Stomach (tissue), 4 donors: Measurements from ENCODE around the gene ELP4.

ENCODE experiments used
- POLR2A ChIP-seq, 4 donors: fragments of 450-650 bp; IDR thresholded peaks; one replicate each; pipeline ENCODE4 v1.6.1; 2016; ENCODE audit warnings: antibody characterized with exemption in 4 of 4, control low read depth in 2 of 4, mild to moderate bottlenecking in 1 of 4, moderate library complexity in 1 of 4
- POLR2AphosphoS5 ChIP-seq, 3 donors: sonication (generic); formaldehyde crosslinking; IDR thresholded peaks; one replicate each; pipeline ENCODE4 v1.6.1; 2016; ENCODE audit warnings: antibody characterized with exemption in 3 of 3
- TF ChIP-seq, protein P1 (sequence below), 7 experiments: fragments of 450-650 bp in 4 of 7; fragments of 200-600 bp in 3 of 7; sonication (generic) in 3 of 7; IDR thresholded peaks; one replicate each; pipeline ENCODE4 v1.5.1; 2016 to 2019; ENCODE audit warnings: antibody characterized with exemption in 7 of 7, control low read depth in 2 of 7, mild to moderate bottlenecking in 1 of 7

DNA sequence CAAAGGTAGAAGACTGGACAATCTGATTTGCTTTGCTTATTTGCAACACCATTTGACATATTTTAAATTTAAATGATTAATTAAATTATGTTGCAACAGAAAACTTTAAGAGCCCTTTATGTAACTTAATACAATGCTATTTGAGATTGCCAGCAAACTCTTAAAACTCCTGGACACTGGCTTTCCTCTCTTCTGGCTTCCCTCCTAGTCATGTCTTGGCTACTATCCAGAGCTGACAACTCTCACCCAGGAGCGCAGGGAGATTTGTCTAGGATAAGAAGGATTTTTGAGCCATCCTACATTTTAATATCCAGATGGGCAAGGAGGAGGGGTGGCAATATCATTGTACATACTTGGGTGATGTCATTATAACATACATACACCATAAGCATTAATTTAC, 134.3 kb downstream of the ELP4 start:
- TF ChIP-seq, protein P1, sequence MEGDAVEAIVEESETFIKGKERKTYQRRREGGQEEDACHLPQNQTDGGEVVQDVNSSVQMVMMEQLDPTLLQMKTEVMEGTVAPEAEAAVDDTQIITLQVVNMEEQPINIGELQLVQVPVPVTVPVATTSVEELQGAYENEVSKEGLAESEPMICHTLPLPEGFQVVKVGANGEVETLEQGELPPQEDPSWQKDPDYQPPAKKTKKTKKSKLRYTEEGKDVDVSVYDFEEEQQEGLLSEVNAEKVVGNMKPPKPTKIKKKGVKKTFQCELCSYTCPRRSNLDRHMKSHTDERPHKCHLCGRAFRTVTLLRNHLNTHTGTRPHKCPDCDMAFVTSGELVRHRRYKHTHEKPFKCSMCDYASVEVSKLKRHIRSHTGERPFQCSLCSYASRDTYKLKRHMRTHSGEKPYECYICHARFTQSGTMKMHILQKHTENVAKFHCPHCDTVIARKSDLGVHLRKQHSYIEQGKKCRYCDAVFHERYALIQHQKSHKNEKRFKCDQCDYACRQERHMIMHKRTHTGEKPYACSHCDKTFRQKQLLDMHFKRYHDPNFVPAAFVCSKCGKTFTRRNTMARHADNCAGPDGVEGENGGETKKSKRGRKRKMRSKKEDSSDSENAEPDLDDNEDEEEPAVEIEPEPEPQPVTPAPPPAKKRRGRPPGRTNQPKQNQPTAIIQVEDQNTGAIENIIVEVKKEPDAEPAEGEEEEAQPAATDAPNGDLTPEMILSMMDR (IDR thresholded peaks at IDR 0.05), result no peak
- TF ChIP-seq POLR2A (IDR thresholded peaks at IDR 0.05), result no peak
- TF ChIP-seq POLR2AphosphoS5 (IDR thresholded peaks at IDR 0.05), result no peak
